ENCODE data around the gene SMARCB1. TPM values are rescaled to one million over a fixed set of nuclear protein-coding genes. Genes with fewer than 3 reads are reported as not detected.

The SMARCB1 gene
- total RNA-seq, 4 donors from 2014 or later = 54.2 to 73.9 (median 61.3) TPM

GRCh38 chr22:23829845-23830372, 43.1 kb downstream of the SMARCB1 start:
- WGBS = 56% methylated on average over 7 of the region's 7 CpGs
- H3K36me3 ChIP-seq = peaks cover 80% of the 10 kb centered on the region
- no peak overlapping the region for H3K27ac ChIP-seq
- H3K4me3 ChIP-seq = no peak overlapping the region
- H3K9me3 ChIP-seq = no peaks in the 10 kb centered on the region
- H3K4me1 ChIP-seq = peaks cover 6% of the 10 kb centered on the region
- no peaks in the 10 kb centered on the region for H3K27me3 ChIP-seq
- peak in 1 of 2 donors; percentile 7 for DNase-seq (ENCODE audit: low spot score in 2 of 2)
- TF ChIP-seq EP300 (IDR thresholded peaks at IDR 0.05) (no peak), POLR2A (IDR thresholded peaks at IDR 0.05) (no peak), POLR2AphosphoS5 (IDR thresholded peaks at IDR 0.05) (no peak), CTCF (IDR thresholded peaks at IDR 0.05) (no peak)

GRCh38 chr22:23831261-23831660, 44.5 kb downstream of the SMARCB1 start:
- H3K9me3 ChIP-seq = no peaks in the 10 kb centered on the region
- peaks cover 80% of the 10 kb centered on the region for H3K36me3 ChIP-seq
- H3K4me3 ChIP-seq = no peak overlapping the region
- TF ChIP-seq CTCF (IDR thresholded peaks at IDR 0.05) (no peak), POLR2AphosphoS5 (IDR thresholded peaks at IDR 0.05) (no peak), POLR2A (IDR thresholded peaks at IDR 0.05) (no peak), EP300 (IDR thresholded peaks at IDR 0.05) (no peak)
- H3K27ac ChIP-seq = no peak overlapping the region
- peaks cover 17% of the 10 kb centered on the region for H3K4me1 ChIP-seq
- no peaks in the 10 kb centered on the region for H3K27me3 ChIP-seq
- 91% methylated on average over 8 of the region's 8 CpGs for WGBS
- DNase-seq (ENCODE audit: low spot score in 2 of 2) = peak; percentile 36 to 44

- 100% methylated on average over 1 of the region's 10 CpGs for WGBS
- no peak overlapping the region for H3K4me3 ChIP-seq
- H3K36me3 ChIP-seq = peaks cover 76% of the 10 kb centered on the region
- H3K9me3 ChIP-seq = no peaks in the 10 kb centered on the region
- no peaks in the 10 kb centered on the region for H3K27me3 ChIP-seq
- DNase-seq (ENCODE audit: low spot score in 2 of 2) = peak; percentile 60 to 71
- H3K4me1 ChIP-seq = peaks cover 17% of the 10 kb centered on the region
- no peak overlapping the region for H3K27ac ChIP-seq
- TF ChIP-seq EP300 (IDR thresholded peaks at IDR 0.05) (no peak), POLR2AphosphoS5 (IDR thresholded peaks at IDR 0.05) (no peak), CTCF (IDR thresholded peaks at IDR 0.05) (no peak), POLR2A (IDR thresholded peaks at IDR 0.05) (no peak)
Measured at GRCh38 chr22:23831781-23832180, 45.0 kb downstream of the SMARCB1 start.

GRCh38 chr22:23832226-23833016, 45.7 kb downstream of the SMARCB1 start:
- Histone ChIP-seq H3K9me3 (no peaks in the 10 kb centered on the region), H3K27ac (no peak overlapping the region), H3K36me3 (peaks cover 69% of the 10 kb centered on the region), H3K4me1 (peaks cover 17% of the 10 kb centered on the region), H3K27me3 (no peaks in the 10 kb centered on the region), H3K4me3 (no peak overlapping the region)
- TF ChIP-seq POLR2A (IDR thresholded peaks at IDR 0.05) (no peak), POLR2AphosphoS5 (IDR thresholded peaks at IDR 0.05) (no peak), CTCF (IDR thresholded peaks at IDR 0.05) (no peak), EP300 (IDR thresholded peaks at IDR 0.05) (no peak)
- peak; percentile 60 to 67 for DNase-seq (ENCODE audit: low spot score in 2 of 2)
- 95% methylated on average over 7 of the region's 11 CpGs for WGBS

- Histone ChIP-seq H3K36me3 (peaks cover 62% of the 10 kb centered on the region), H3K27me3 (no peaks in the 10 kb centered on the region), H3K9me3 (no peaks in the 10 kb centered on the region), H3K4me3 (no peak overlapping the region), H3K27ac (no peak overlapping the region), H3K4me1 (peaks cover 18% of the 10 kb centered on the region)
- no peak for TF ChIP-seq EP300 (IDR thresholded peaks at IDR 0.05)
- no peak for TF ChIP-seq CTCF (IDR thresholded peaks at IDR 0.05)
- no peak for TF ChIP-seq POLR2A (IDR thresholded peaks at IDR 0.05)
- no peak for TF ChIP-seq POLR2AphosphoS5 (IDR thresholded peaks at IDR 0.05)
- peak; percentile 51 to 69 for DNase-seq (ENCODE audit: low spot score in 2 of 2)
- 81% methylated on average over 13 of the region's 16 CpGs for WGBS
Measured at GRCh38 chr22:23833017-23833751, 46.4 kb downstream of the SMARCB1 start.
